Bronchial epithelial cell (primary cell): ENCODE results near the gene CPB2. TPM values are rescaled to one million over a fixed set of nuclear protein-coding genes. Genes with fewer than 3 reads are reported as not detected.

Experiments
- DNase-seq: peaks from one replicate; pipeline ENCODE4 v3.0.0-alpha.2; 2010; ENCODE audit warnings: low read depth
- FAIRE-seq: peaks from 2 replicates; lab custom pipeline; 2011; peaks lifted over from hg19 to GRCh38; lab: Jason Lieb, UNC
- H3K27me3 ChIP-seq: 2 replicates; pipeline ENCODE4 v1.5.1; 2011; ENCODE audit warnings: low read length; ENCODE audit not compliant: control insufficient read depth, insufficient read depth
- H3K36me3 ChIP-seq: 2 replicates; pipeline ENCODE4 v1.5.1; 2011; ENCODE audit warnings: low read length; ENCODE audit not compliant: control insufficient read depth, insufficient read depth
- H3K4me3 ChIP-seq: 2 replicates; pipeline ENCODE4 v1.5.1; 2011; ENCODE audit warnings: mild to moderate bottlenecking, low read depth, low read length, control low read depth
- total RNA-seq: library from RNA; depleted of rRNA; stranded (reverse); fragments of >200 nt; gene quantifications from 2 replicates; pipeline ENCODE4 v1.2.1, GENCODE V29; 2014
- TF ChIP-seq, protein P1 (sequence below): IDR thresholded peaks from 2 replicates; pipeline ENCODE4 v1.5.1; 2011; ENCODE audit warnings: mild to moderate bottlenecking, moderate library complexity, low read length, control low read depth, inconsistent platforms; ENCODE audit not compliant: insufficient read depth, severe bottlenecking

CPB2 gene
- total RNA-seq, 1 donor from 2014 or later: not detected

DNA sequence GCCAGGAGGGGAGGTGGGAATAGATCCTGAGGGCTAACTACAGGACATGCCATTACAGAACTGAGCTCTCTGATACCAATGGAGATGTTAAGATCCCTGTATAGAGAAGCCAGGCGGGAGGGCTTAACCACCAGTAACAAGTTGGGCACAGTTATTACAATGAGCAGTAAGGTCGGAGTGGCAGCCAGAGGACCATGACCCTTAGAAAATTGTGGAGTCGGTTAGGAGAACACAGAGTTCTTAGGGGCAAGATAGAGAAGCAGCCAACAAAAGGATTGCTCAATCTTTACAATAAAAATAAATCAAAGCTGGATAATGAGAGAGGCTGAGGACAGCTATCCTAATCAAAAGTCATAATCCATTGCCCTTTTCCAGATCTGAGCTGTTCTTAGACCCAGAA, 10.4 kb downstream of the CPB2 start:
- H3K27me3 ChIP-seq: no peaks in the 10 kb centered on the region
- FAIRE-seq (no peak), DNase-seq (no peak)
- TF ChIP-seq, protein P1, sequence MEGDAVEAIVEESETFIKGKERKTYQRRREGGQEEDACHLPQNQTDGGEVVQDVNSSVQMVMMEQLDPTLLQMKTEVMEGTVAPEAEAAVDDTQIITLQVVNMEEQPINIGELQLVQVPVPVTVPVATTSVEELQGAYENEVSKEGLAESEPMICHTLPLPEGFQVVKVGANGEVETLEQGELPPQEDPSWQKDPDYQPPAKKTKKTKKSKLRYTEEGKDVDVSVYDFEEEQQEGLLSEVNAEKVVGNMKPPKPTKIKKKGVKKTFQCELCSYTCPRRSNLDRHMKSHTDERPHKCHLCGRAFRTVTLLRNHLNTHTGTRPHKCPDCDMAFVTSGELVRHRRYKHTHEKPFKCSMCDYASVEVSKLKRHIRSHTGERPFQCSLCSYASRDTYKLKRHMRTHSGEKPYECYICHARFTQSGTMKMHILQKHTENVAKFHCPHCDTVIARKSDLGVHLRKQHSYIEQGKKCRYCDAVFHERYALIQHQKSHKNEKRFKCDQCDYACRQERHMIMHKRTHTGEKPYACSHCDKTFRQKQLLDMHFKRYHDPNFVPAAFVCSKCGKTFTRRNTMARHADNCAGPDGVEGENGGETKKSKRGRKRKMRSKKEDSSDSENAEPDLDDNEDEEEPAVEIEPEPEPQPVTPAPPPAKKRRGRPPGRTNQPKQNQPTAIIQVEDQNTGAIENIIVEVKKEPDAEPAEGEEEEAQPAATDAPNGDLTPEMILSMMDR: no peak
- H3K4me3 ChIP-seq: no peak overlapping the region
- H3K36me3 ChIP-seq: no peaks in the 10 kb centered on the region

DNA sequence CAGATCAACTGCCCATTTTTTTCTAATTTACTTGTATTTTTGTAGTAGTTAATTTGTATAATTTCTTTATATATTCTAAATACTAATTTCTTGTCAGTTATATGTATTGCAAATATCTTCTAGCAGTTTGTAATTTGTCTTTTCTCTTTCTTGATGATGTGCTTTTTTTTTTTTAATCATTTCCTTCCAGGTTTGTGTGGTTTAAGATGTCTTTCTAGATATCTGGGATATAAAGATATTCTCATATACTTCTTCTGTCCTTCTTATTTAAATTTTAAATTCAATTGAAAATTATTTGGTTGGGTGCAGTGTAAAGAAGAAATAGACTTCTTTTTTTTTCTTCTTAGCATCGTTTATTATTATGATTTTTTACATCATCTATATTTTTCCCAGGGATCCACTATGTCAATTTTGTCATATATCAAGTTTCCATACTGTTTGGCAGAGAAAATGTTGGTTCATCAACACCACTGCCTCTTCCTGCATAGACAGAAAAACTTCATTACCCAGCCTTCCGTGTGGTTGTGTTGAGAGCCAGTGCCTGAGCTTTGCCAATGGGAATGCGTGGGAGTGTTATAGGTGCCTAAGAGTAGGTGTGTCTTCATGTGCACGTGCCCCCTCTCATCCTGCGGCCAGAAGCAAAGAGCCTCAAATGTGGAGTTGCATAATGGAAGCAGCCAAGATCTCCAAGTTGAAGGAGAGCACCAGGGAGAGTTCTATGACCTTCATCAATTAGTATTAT, 15.8 kb downstream of the CPB2 start:
- TF ChIP-seq, protein P1: no peak
- no peak for FAIRE-seq
- H3K27me3 ChIP-seq: no peaks in the 10 kb centered on the region
- no peaks in the 10 kb centered on the region for H3K36me3 ChIP-seq
- no peak overlapping the region for H3K4me3 ChIP-seq
- no peak for DNase-seq

DNA sequence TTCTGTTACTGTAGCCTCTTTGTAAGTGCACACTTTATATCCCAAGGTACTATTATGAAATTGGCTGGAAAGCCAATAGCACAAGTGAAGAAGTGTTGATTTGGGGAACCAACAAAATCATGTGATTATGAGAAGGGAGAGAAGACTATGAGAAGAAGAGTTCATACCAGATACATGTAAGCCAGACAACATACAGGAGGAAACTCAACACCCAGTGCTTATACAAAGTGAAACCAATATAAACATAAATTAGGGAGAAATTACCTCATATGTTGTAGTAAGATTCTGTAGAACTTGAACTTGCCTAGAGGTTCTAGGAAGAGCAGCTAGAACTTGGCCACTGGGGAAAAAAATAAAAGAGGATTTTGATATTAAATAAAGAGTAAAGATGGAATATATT, 17.4 kb downstream of the CPB2 start:
- no peak for DNase-seq
- H3K36me3 ChIP-seq: no peaks in the 10 kb centered on the region
- H3K4me3 ChIP-seq: no peak overlapping the region
- FAIRE-seq: no peak
- TF ChIP-seq, protein P1: no peak
- no peaks in the 10 kb centered on the region for H3K27me3 ChIP-seq

DNA sequence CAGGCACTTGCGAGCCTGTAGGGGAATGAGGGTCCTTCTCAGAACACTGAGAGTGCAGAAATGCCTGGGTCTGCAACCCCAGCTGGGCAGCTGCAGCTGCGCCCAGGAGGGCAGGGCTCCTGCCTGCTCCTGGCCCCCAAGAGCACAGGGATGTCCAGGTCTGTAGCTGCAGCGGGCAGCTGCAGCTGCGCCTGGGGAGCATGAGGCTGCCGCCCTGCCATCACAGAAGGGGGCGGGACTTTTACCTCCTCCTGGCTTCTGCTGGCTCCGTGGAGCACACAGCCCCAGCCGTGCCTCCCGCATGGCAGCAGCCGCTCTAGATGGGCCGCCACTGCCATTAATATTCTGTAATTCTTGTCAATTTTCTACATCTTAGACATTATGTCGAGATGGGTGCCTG, 17.8 kb downstream of the CPB2 start:
- H3K4me3 ChIP-seq: no peak overlapping the region
- no peaks in the 10 kb centered on the region for H3K27me3 ChIP-seq
- FAIRE-seq: no peak
- TF ChIP-seq, protein P1: no peak
- no peak for DNase-seq
- no peaks in the 10 kb centered on the region for H3K36me3 ChIP-seq

DNA sequence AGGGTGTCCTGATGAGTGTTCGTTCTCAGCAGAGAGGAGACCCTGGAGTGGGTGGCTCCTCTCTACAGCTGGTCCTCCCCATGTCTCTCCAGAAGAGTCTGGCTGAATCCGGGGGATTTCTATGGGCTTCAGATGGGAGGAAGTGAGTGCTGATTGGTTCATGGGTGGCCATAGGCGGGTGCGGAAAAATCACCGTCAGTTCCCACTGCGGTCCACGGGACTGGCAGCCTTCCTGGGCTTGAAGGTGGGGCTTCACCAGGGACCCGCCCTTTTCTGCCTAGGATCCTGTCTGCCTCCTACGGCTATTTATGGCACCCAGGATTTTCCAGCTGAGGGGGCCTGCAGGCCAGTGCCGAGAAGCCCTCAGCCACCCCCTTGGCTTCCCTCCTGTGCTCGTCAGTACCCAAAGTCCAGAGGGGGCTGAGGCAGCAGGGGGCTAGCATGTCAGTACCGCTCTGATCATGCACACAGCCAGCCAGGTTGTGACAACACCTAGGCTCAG, 18.4 kb downstream of the CPB2 start:
- no peak overlapping the region for H3K4me3 ChIP-seq
- no peaks in the 10 kb centered on the region for H3K27me3 ChIP-seq
- DNase-seq (no peak), FAIRE-seq (no peak)
- TF ChIP-seq, protein P1: no peak
- no peaks in the 10 kb centered on the region for H3K36me3 ChIP-seq
